AG04450 (cell line): ENCODE results near the gene KLHL36. TPM values are rescaled to one million over a fixed set of nuclear protein-coding genes. Genes with fewer than 3 reads are reported as not detected.

Experiments used
- CTCF ChIA-PET: fragments of 300-600, 350-600 bp; formaldehyde crosslinking; extraction: SDS; loops from one replicate; lab custom pipeline; 2022; ENCODE audit warnings: antibody characterized with exemption, inconsistent platforms; lab: Charles Lee
- POLR2A ChIA-PET: fragments of 350-600 bp; formaldehyde crosslinking; extraction: SDS; loops from one replicate; lab custom pipeline; 2021; ENCODE audit warnings: antibody characterized with exemption, inconsistent platforms; lab: Yijun Ruan, JAX
- DNase-seq: peaks from one replicate; pipeline ENCODE4 v3.0.0-alpha.2; 2011; ENCODE audit warnings: low read depth, low spot score
- H3K27ac ChIP-seq: one replicate; pipeline ENCODE4 v1.5.1; 2012; ENCODE audit warnings: low read depth, low read length, control low read depth
- H3K27me3 ChIP-seq: one replicate; pipeline ENCODE4 v1.6.0; 2012; ENCODE audit warnings: low read length; ENCODE audit not compliant: control insufficient read depth, insufficient read depth
- H3K4me3 ChIP-seq: 2 replicates; pipeline ENCODE4 v1.5.1; 2011; ENCODE audit warnings: mild to moderate bottlenecking, low read depth, low read length, control low read depth
- H3K9me3 ChIP-seq: 2 replicates; pipeline ENCODE4 v1.5.1; 2012; ENCODE audit warnings: low read length; ENCODE audit not compliant: control insufficient read depth, insufficient read depth
- CTCF ChIP-seq: IDR thresholded peaks from 2 replicates; pipeline ENCODE4 v1.5.1; 2011; ENCODE audit warnings: low read depth, low read length, control low read depth, inconsistent platforms
- polyA plus RNA-seq: library from polyadenylated mRNA; depleted of rRNA; stranded (reverse); fragments of >200 nt; gene quantifications from 2 replicates; pipeline ENCODE4 v1.2.3, GENCODE V29; 2011

KLHL36 gene
- polyA plus RNA-seq, 1 experiment = 32.6 TPM

GRCh38 chr16:84672276-84673202, 24.2 kb downstream of the KLHL36 start:
- ChIA-PET POLR2A (interaction anchor here (0.5 to 1.0 kb wide), 4 partner anchors 12 to 53 kb away, joined by 3 to 7 read pairs (median 4); no protein-coding TSS in a partner anchor), CTCF (interaction anchor here (0.6 to 4.1 kb wide), 41 partner anchors 8 to 943 kb away, joined by 3 to 72 read pairs (median 5); partner anchors contain the start of gene KLHL36)
- no peak overlapping the region for H3K4me3 ChIP-seq
- peak; percentile 89 for TF ChIP-seq CTCF
- no peak overlapping the region for H3K27ac ChIP-seq
- H3K9me3 ChIP-seq = no peaks in the 10 kb centered on the region
- DNase-seq = peak; percentile 29
- H3K27me3 ChIP-seq = no peaks in the 10 kb centered on the region

GRCh38 chr16:84673203-84673535, 24.9 kb downstream of the KLHL36 start:
- no peak for TF ChIP-seq CTCF
- H3K27me3 ChIP-seq = no peaks in the 10 kb centered on the region
- H3K27ac ChIP-seq = no peak overlapping the region
- H3K4me3 ChIP-seq = no peak overlapping the region
- ChIA-PET POLR2A (no interaction called here), CTCF (interaction anchor here (0.6 to 4.1 kb wide), 23 partner anchors 7 to 942 kb away, joined by 3 to 72 read pairs (median 7); no protein-coding TSS in a partner anchor)
- no peaks in the 10 kb centered on the region for H3K9me3 ChIP-seq
- no peak for DNase-seq

GRCh38 chr16:84673561-84673960, 25.2 kb downstream of the KLHL36 start:
- no peaks in the 10 kb centered on the region for H3K9me3 ChIP-seq
- H3K27ac ChIP-seq = no peak overlapping the region
- ChIA-PET CTCF (interaction anchor here (0.9 to 4.1 kb wide), 8 partner anchors 11 to 66 kb away, joined by 4 to 72 read pairs (median 16); no protein-coding TSS in a partner anchor), POLR2A (no interaction called here)
- H3K4me3 ChIP-seq = no peak overlapping the region
- DNase-seq = no peak
- H3K27me3 ChIP-seq = no peaks in the 10 kb centered on the region
- TF ChIP-seq CTCF = no peak

- CTCF ChIA-PET = no interaction called here
- H3K9me3 ChIP-seq = no peaks in the 10 kb centered on the region
Observed at GRCh38 chr16:84675423-84675822, 27.1 kb downstream of the KLHL36 start.

More at GRCh38 chr16:84675423-84675822, 27.1 kb downstream of the KLHL36 start:
- POLR2A ChIA-PET = no interaction called here
- TF ChIP-seq CTCF = no peak
- DNase-seq = no peak
- no peaks in the 10 kb centered on the region for H3K27me3 ChIP-seq
- H3K4me3 ChIP-seq = no peak overlapping the region
- H3K27ac ChIP-seq = no peak overlapping the region
